ENCODE data around the gene PRDM16. TPM values are rescaled to one million over a fixed set of nuclear protein-coding genes. Genes with fewer than 3 reads are reported as not detected.

The PRDM16 gene
- total and polyA plus RNA-seq, 2 of the 8 experiments (the other 6 are each of a cell fraction or from before 2014, with no cell fraction given), result 0.39 to 0.43 TPM

DNA sequence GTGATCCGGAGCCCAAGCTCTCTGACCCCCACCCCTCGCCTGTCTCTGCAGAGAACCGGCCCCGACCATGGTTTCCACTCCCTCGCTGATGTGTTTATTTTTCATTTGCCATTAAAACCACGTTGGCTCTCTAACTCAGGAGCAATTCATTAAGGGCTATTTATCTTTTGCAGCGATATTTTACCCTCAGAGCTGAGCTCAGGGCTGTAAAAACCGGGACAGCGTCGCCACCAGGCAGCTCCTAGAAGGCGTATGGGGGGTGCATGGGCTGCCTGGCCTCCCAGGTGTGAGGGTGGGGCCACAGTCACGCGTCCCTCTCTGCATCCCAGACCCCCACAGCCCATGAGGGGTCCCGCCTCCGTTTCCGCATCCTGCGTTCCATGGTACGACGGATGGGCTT lies 71.4 kb downstream of the PRDM16 start:
- Histone ChIP-seq H3K4me1 (replicated peaks in 1 of 4; ENCODE audit: control insufficient read depth in 3 of 4, insufficient read depth in 4 of 4, low read length in 3 of 4) (peaks cover 0 to 3% (median 2%) of the 10 kb centered on the region in 4 experiments; a peak in 4 of 7 replicates), H3K4me2 (ENCODE audit: insufficient read depth in 1 of 2, low read depth in 2 of 2, low read length in 2 of 2) (no peak overlapping the region), H3K9ac (replicated peaks in 1 of 4; ENCODE audit: extremely low read depth in 1 of 4, low read depth in 3 of 4, low read length in 3 of 4) (no peak overlapping the region), H2AK5ac (ENCODE audit: low read depth, low read length) (no peak overlapping the region), H3K4ac (replicated peaks; ENCODE audit: insufficient read length, low read depth, low read length) (no peak overlapping the region), H2BK20ac (ENCODE audit: low read length) (no peak overlapping the region), H2BK5ac (ENCODE audit: low read depth, low read length) (no peak overlapping the region), H4K8ac (ENCODE audit: extremely low read depth, insufficient read depth, low read length) (no peak overlapping the region), H4K91ac (replicated peaks; ENCODE audit: insufficient read length, low read length) (no peak overlapping the region), H3K23ac (ENCODE audit: insufficient read length) (no peak overlapping the region), H2AFZ (ENCODE audit: low read length) (no peak overlapping the region), H3K27me3 (replicated peaks in 1 of 4; ENCODE audit: control insufficient read depth in 3 of 4, extremely low read depth in 1 of 4, insufficient read depth in 3 of 4, low read length in 3 of 4) (no peaks in the 10 kb centered on the region), H3K4me3 (ENCODE audit: extremely low read depth in 1 of 4, insufficient read depth in 2 of 4, low read depth in 3 of 4, low read length in 4 of 4) (no peak overlapping the region), H3K56ac (replicated peaks; ENCODE audit: insufficient read length, low read depth, low read length) (no peak overlapping the region), H3K23me2 (ENCODE audit: low read depth, low read length) (no peaks in the 10 kb centered on the region), H3K79me2 (ENCODE audit: control insufficient read depth in 1 of 2, insufficient read depth in 2 of 2, low read length in 2 of 2) (no peaks in the 10 kb centered on the region), H3K36me3 (ENCODE audit: control insufficient read depth in 2 of 4, insufficient read depth in 4 of 4, low read length in 3 of 4) (no peaks in the 10 kb centered on the region), H3K9me3 (ENCODE audit: insufficient read depth in 2 of 2, low read depth in 1 of 2, low read length in 1 of 2) (no peaks in the 10 kb centered on the region), H2BK15ac (ENCODE audit: low read length) (no peak overlapping the region), H3K79me1 (ENCODE audit: low read depth, low read length) (no peaks in the 10 kb centered on the region), H2BK12ac (ENCODE audit: low read depth, low read length) (no peak overlapping the region), H3K18ac (ENCODE audit: extremely low read depth, low read length) (no peak overlapping the region), H4K5ac (ENCODE audit: insufficient read length, low read depth, low read length) (no peak overlapping the region), H2BK120ac (replicated peaks; ENCODE audit: low read depth, low read length) (no peak overlapping the region), H3K27ac (ENCODE audit: low read depth, low read length) (no peak overlapping the region), H4K20me1 (replicated peaks in 1 of 2; ENCODE audit: control insufficient read depth in 1 of 2, insufficient read depth in 2 of 2, low read length in 2 of 2) (no peaks in the 10 kb centered on the region), H3K14ac (ENCODE audit: insufficient read length) (no peak overlapping the region)
- ChIA-PET CTCF (ENCODE audit: partially characterized antibody) (interaction anchor here (1.0 kb wide), 1 partner anchor 10 kb away, joined by 3 read pairs; no protein-coding TSS in a partner anchor), POLR2A (ENCODE audit: partially characterized antibody) (no interaction called here)
- DNase-seq (ENCODE audit: low read depth in 1 of 2, low spot score in 2 of 2) (no peak), FAIRE-seq (no peak)
- no peak for TF ChIP-seq BCL11A (IDR thresholded peaks at IDR 0.05; ENCODE audit: low read depth in 2 of 2, low read length in 2 of 2)
- TF ChIP-seq PHF8 (conservative IDR thresholded peaks at IDR 0.05; ENCODE audit: low read depth, low read length), result no peak
- TF ChIP-seq CHD1 (IDR thresholded peaks at IDR 0.05; ENCODE audit: low read depth, low read length), result no peak
- no peak for TF ChIP-seq JUN (IDR thresholded peaks at IDR 0.05; ENCODE audit: low read depth, low read length)
- no peak for TF ChIP-seq SP1 (IDR thresholded peaks at IDR 0.05; ENCODE audit: low read depth, low read length)
- TF ChIP-seq CEBPB (IDR thresholded peaks at IDR 0.05; ENCODE audit: low read depth, low read length), result no peak
- TF ChIP-seq TAF1 (IDR thresholded peaks at IDR 0.05; ENCODE audit: low read depth, low read length), result no peak
- no peak for TF ChIP-seq YY1 (IDR thresholded peaks at IDR 0.05; ENCODE audit: low read depth, low read length)
- TF ChIP-seq SP2 (IDR thresholded peaks at IDR 0.05; ENCODE audit: low read length), result no peak
- no peak for TF ChIP-seq CBX8 (IDR thresholded peaks at IDR 0.05; ENCODE audit: borderline replicate concordance, low read depth, low read length)
- no peak for TF ChIP-seq MAFK (IDR thresholded peaks at IDR 0.05; ENCODE audit: low read depth, low read length)
- WGBS, 2 experiments (ENCODE audit: extremely low coverage in 1 of 2, insufficient coverage in 1 of 2, insufficient read length in 1 of 2, insufficient replicate concordance in 2 of 2, low coverage in 1 of 2, low lambda C conversion rate in 2 of 2, missing lambda C conversion rate in 1 of 2), result 88% methylated on average over 18 of the region's 19 CpGs; no CpG with 5 or more reads in 1 of the 2 experiments

Data from H1 (cell line).